GM18907 (cell line): ENCODE measurements around the gene ISLR.
"Not testable (repeated sequence)": the region's sequence is repeated elsewhere in the genome, so short reads cannot be mapped to it uniquely, and the experiment has no call there.

Experiments
- ATAC-seq: cut with Tn5 transposase; IDR thresholded peaks from one replicate; pipeline ENCODE4 v1.9.1; 2021; ENCODE audit warnings: mild to moderate bottlenecking, moderate library complexity; ENCODE audit not compliant: unreplicated experiment

ISLR gene

GRCh38 chr15:74136814-74137536 is 36.5 kb upstream of the ISLR start:
- no peak for ATAC-seq

DNA sequence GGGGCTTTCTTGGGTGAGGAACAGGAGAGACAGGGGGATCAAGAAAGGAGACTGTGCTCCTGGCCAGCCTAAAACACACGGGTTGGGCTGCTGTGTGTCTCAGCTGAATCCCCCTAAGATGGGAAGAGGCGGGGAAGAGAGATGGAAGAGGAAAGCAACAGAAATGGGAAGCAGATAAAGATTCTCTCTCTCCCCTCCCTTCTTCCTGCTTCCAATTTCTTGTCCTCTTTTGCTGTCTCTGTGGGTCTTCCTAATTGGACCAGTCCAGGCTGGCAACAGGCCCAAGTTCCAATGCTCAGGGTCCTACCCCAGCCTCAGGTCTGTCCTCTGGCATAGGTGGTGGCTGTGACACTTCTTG is 36.0 kb upstream of the ISLR start:
- no peak for ATAC-seq

DNA sequence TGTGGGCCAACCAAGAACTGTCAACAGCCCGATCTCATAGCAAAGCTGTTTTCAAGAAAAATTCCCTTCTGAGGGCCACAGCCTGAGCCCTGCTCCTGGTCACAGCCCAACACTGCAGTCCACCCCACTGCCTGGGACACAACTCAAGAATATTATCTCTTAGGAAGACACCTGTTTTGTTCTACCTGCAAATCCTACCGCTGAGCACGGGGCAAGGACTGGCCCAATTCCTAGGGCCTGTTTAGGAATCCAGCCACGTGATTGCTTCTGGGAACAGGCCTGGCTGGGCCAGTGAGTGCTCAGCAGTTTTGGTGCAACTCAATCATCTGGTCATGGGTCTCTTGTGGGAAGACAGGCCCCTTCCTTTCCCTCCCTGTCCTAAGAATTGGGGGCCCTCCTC is 34.9 kb upstream of the ISLR start:
- no peak for ATAC-seq

DNA sequence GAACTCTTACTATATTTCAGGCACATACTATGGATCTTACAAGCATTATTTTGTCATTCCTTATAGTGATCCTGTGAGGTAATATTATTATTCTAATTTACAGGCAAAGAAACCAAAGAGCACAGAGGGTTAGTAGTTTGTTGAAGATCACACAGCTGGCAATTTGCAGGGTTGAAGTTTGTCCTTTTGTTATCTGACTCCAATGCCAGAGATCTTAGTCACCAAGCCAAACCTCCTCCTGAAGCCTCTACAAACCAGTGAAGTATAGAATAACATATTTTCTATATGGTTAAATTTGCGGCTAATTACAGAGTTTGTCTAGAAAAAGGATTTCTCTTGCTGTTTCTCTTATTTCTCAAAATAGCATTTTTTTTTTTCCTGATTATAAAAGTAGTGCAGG is 31.9 kb upstream of the ISLR start:
- no peak for ATAC-seq

- no peak for ATAC-seq
Observed at GRCh38 chr15:74144153-74144775, 29.2 kb upstream of the ISLR start.

DNA sequence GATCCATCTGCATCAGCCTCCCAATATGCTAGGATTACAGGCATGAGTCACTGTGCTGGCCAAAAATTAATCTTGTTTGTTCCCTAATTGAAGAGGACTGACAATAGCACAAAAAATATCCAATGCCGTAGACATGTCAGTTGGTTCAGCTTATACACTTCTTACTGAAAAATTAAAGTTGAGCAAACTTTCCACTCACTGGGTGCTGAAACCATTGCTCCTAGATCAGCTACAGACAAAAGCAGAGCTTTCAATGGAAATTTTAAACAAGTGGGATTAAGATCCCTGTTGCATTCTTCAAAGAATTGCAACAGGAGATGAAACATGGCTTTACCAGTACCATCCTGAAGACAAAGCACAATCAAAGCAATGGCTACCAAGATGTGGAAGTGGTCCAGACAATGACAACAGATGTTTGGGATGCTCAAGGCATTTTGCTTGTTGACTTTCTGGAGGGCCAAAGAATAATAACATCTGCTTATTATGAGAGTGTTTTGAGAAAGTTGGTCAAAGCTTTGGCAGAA is 27.2 kb upstream of the ISLR start:
- no peak for ATAC-seq

GRCh38 chr15:74147051-74147450 is 26.5 kb upstream of the ISLR start:
- ATAC-seq: no peak

GRCh38 chr15:74155766-74156417 is 17.6 kb upstream of the ISLR start:
- no peak for ATAC-seq

DNA sequence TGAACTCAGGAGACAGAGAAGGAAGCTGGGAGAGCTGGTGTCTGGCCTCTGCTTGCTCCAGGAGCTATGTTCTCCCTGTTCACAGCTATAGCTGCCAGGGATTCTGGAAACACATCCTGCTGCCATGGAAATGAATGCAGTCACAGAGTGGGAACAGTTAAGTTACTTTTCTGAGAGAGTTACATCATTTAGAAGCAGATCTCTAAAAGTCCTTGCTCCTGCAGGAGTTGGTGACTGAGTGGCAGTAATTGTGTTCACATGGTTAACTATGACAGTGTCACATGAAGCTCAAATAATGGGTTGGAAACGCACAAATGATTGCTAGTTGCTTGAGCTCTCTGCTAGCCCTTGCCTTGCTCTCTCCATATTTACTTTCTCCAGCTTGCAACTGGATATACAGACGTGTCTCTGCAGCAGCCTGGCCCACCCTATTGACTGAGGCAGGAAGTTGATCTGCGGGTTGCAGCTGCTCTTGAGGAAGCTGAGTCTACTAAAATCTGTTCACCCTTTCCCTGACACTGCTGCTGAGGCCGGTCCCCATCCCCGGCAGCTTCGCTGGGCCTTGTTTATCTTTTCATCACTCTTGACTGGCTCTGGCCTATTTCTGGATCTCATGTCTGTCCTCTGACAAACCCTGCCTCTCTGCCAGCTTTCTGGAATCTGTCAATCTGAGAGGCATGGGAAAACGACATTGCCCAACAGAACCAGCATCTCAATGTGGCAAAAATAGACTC is 16.7 kb upstream of the ISLR start:
- no peak for ATAC-seq

DNA sequence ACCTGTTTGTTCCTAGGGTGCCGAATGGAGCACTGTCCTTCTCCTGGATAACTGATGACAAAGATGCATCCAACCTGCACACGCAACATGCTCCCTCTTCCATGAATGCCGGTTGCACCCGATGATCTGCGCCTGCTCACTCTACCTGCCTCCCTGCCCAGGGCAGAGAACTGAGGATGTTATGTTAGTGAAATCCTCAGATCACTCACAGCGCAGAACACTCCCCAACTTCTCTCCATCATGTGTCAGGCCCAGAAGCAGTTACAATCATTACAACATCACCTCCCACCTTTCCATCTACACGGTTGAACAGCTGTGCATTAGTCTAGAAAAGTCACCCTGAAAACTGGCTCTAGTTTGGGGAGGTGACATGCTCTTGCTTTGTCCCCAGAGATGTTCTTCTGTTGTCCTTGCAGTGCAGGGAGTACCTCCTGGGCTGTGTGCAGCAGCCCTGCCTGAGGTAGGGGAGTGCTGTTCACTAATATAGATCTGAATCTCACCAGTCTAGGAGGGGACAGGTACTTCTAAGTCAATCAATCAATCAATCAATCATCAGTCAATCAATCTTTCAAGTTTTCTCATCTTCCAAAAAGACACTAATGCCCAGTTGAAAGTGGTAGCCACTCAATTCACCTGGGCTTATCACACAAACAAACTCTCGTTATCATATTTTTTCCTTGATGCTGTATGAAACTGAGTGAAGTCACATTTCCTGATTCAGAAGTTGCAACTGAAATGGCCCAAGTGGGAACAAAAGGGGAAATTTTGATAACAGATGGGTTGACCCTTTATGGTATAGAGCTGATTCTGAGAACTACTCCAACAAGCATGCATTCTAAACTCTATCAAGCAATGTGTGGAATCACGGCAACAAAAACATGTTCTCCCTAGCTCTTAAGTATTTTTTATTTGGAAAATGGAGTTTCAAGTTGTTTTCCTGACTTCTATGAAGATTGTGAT is 15.4 kb upstream of the ISLR start:
- ATAC-seq: no peak

DNA sequence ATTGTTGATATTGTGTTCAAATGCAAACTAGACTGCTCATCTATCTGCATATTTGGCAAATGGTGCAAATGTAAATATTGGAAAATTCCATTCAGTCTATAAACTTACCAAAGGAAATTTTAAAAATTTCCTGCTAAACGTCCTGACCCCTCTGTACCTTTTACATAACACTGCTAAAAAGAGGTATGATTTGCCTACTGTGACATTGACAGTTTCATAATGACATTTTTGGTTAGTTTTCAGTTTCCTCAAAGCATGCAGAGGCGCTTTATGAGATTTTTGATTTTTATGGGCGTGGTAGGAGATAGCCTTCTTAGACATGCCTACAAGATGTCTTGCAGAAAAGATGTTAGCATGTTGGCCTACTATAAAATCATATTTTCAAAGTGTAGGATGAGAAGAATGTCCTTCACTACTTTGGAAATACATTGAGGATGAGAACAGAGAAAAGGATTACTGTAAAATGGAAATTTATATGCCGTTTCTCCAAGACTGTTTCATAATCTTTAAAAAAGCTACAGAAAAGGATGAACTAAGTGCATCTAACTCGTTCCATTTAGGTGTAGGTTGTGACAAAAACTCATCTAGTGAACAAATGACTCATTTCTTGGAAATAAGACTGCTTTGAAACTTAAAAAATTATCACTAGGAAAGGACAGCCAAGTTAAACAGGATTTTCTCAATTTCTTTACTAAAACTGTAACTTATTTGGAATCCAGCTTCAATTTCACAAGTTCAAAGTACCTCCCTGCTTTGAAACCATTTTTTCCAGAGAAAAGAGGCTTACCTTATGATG is 14.5 kb upstream of the ISLR start:
- ATAC-seq: peak; percentile 67

GRCh38 chr15:74159773-74160172 is 13.7 kb upstream of the ISLR start:
- no peak for ATAC-seq

- ATAC-seq: not testable (repeated sequence)
Observed at GRCh38 chr15:74160390-74160789, 13.1 kb upstream of the ISLR start.

- ATAC-seq: not testable (repeated sequence)
Observed at GRCh38 chr15:74162195-74162536, 11.3 kb upstream of the ISLR start.

- ATAC-seq: no peak
Observed at GRCh38 chr15:74165461-74165860, 8.0 kb upstream of the ISLR start.

DNA sequence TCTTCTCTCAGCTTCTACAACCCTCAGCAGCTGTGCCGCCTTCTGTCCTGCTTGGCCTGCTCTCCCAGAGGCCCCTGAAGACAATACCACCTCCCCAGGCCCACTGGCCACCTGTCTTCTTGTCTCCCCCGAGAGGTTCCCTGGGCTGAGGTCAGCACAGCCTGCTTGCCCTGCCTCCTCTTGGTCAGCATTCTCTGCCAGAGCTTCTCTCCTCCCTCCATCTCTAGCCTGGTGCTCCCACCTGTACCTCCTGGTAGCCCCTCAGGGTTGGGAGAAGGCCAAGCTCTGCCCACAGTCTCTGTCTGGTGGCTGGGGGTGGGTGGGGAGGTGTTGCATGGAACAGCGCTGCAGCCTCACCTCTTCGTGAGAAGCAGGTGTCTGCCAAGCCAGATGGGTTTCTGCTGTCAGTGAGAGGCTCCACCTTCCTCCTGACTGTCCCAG is 5.6 kb upstream of the ISLR start:
- ATAC-seq: no peak

GRCh38 chr15:74168711-74169126 is 4.8 kb upstream of the ISLR start:
- no peak for ATAC-seq

DNA sequence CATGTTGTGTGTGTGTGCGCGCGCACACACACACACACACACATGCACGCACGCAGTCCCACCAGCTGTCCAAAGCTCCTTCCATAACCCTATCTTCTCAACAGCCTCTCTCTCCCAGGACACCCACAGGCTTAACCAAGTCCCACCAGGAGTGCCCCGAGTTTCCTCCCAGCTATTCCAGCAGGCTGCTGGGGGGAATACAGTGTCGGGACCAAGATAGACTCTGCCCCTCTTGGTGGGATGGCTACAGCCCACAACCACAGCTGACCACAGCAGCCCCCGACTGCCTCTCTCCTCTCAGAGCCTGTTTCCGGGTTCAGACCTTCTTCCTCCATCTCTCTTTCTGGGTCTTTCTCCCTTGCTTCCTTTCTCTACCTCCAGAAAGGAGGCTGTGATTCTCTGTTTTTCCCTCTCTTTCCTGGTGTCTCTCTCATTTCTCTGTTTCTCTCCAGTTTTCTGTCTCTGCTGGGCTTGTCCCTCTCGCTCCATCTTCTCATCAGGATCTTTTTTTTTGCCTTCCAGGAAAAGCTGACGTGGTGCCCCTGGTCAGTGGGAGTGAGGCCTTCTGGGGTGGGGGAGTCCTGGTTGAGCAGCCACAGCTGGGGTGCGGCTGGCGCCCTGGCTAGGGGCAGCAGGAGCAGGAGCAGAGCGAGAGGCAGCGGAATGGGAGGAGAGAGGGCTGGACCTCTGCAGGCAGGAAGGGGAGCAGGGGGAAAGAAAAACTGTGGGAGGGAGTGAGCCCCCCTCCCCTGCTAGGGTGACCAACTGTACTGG is 3.3 kb upstream of the ISLR start:
- no peak for ATAC-seq
